K562 (cell line): Measurements from ENCODE around the gene TP53BP2. TPM values are rescaled to one million over a fixed set of nuclear protein-coding genes. Genes with fewer than 3 reads are reported as not detected.

Experiments
- CTBP1 ChIP-seq: fragments of 450-650 bp; IDR thresholded peaks from 2 replicates; pipeline ENCODE4 v1.6.1; 2016; ENCODE audit warnings: borderline replicate concordance
- KDM1A ChIP-seq, 2 experiments: fragments of 450-650 bp; IDR thresholded peaks; 2 replicates each; pipeline ENCODE4 v1.6.1; 2016; ENCODE audit warnings: mild to moderate bottlenecking in 2 of 2
- MBD2 ChIP-seq: sonication (generic); IDR thresholded peaks from 2 replicates; pipeline ENCODE4 v1.6.1; 2016; ENCODE audit warnings: low read depth, borderline replicate concordance
- MLX ChIP-seq, 2 experiments: fragments of 450-650 bp in 1 of 2; sonication (generic) in 1 of 2; formaldehyde crosslinking; conservative IDR thresholded peaks; 2 replicates each; pipeline versions ENCODE4 v1.4.0 to v1.8.1; 2020 to 2022; ENCODE audit warnings: mild to moderate bottlenecking in 1 of 2, missing genetic modification reagents in 1 of 2
- MNT ChIP-seq, 2 experiments: fragments of 450-650 bp; conservative IDR thresholded peaks; 2 replicates each; pipeline ENCODE4 v1.6.1; 2017; ENCODE audit warnings: mild to moderate bottlenecking in 2 of 2, moderate library complexity in 2 of 2
- POU5F1 ChIP-seq: fragments of 150-350 bp; IDR thresholded peaks from 2 replicates; pipeline ENCODE4 v1.6.1; 2014; ENCODE audit warnings: borderline replicate concordance, low read length, low read depth, mild to moderate bottlenecking; ENCODE audit not compliant: partially characterized antibody
- UBTF ChIP-seq, 2 experiments: IDR thresholded peaks; 2 replicates each; pipeline ENCODE4 v1.6.1; 2012; ENCODE audit warnings: improper control_type of control experiment in 2 of 2, low read depth in 2 of 2, low read length in 2 of 2, borderline replicate concordance in 1 of 2
- ZEB2 ChIP-seq: fragments of 450-650 bp; IDR thresholded peaks from 2 replicates; pipeline ENCODE4 v1.6.1; 2016
- polyA plus RNA-seq, 8 experiments: library from polyadenylated mRNA; depleted of rRNA in 4 of 8; stranded (reverse) in 5 of 8; unstranded in 3 of 8; fragments of >200 nt; fragmentation: Nextera tagmentation in 2 of 8; fragmentation: Illumina TruSeq in 1 of 8; extraction: Ambion mirVana in 2 of 8; extraction: Trizol in 1 of 8; gene quantifications; 2 replicates each; pipeline versions ENCODE4 v1.2.1 to v1.2.3, GENCODE V29; 2011 to 2014; ENCODE audit warnings: inconsistent platforms in 1 of 8, missing spikeins in 1 of 8
- total RNA-seq, 7 experiments: library from RNA; depleted of rRNA in 6 of 7; stranded (reverse); fragments of >200 nt in 6 of 7; fragmentation: Illumina TruSeq in 2 of 7; extraction: Trizol in 2 of 7; gene quantifications; 2 replicates each; pipeline versions ENCODE4 v1.2.1 to v1.2.3, GENCODE V29; 2011 to 2021; ENCODE audit warnings: low replicate concordance in 1 of 7

Gene TP53BP2
- total and polyA plus RNA-seq, 9 of the 15 experiments (the other 6 are each of a cell fraction or from before 2014, with no cell fraction given): 17.0 to 69.6 (median 40.1) TPM

DNA sequence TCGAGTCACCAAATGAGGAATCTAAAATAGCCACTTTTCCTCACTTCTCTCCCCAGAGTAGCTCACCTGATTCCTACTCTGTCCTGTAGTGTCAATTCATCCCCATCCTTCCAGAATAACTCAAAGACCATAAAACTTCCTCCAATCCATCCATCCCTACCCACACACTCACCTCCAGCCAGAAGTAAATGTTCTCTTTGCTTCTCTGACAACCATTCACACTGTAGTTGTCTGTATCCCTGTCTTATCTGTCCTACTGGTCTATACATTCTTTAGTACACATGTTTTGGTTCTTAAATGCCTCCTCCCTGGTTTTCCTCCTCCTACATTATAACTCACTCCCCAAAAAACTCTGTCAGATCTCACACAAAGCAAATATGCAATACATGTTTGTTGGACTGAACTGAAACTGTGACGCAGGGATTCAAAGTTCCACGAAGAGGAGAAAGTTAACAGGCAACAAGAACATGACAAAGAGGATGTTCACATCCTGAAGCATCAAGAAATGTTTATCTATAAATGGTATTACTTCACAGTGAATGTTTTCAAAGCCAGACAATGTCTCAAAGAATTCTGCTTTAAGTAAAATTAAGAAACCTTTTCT is 11.0 kb downstream of the TP53BP2 start (continued):
- no peak for TF ChIP-seq POU5F1
- peak; percentile 25; the same call in 1 of the 2 replicates for TF ChIP-seq CTBP1
- TF ChIP-seq KDM1A (IDR thresholded peaks at IDR 0.05): 0 out of 4 replicates have a peak, but pooled peaks of 1 of the 2 experiments have one; percentile 25
- no peak for TF ChIP-seq UBTF (IDR thresholded peaks at IDR 0.05; ENCODE audit: borderline replicate concordance in 1 of 2, low read depth in 2 of 2, low read length in 2 of 2)
- TF ChIP-seq ZEB2: no peak
- 0 out of 4 replicates have a peak, but pooled peaks of 1 of the 2 experiments have one; percentile 21 for TF ChIP-seq MNT (conservative IDR thresholded peaks at IDR 0.05)
- no peak for TF ChIP-seq MLX (CRISPR knock-in tag; conservative IDR thresholded peaks at IDR 0.05)
- TF ChIP-seq MBD2: no peak
- TF ChIP-seq, all 486 proteins: peak for 7
